CD14-positive monocyte (primary cell): ENCODE measurements around the gene RELT. TPM values are rescaled to one million over a fixed set of nuclear protein-coding genes. Genes with fewer than 3 reads are reported as not detected.

ENCODE experiments used
- DNase-seq, 3 donors: peaks; one replicate each; pipeline ENCODE4 v3.0.0-alpha.2; 2011 to 2022
- H2AFZ ChIP-seq: 2 replicates; pipeline ENCODE4 v1.6.0; 2012; ENCODE audit warnings: mild to moderate bottlenecking, low read depth, low read length, inconsistent platforms; ENCODE audit not compliant: insufficient read depth, poor library complexity, severe bottlenecking
- H3K27ac ChIP-seq, 2 donors: 1 replicate in 1 of 2; 2 replicates in 1 of 2; pipeline ENCODE4 v1.5.1; 2012 to 2013; ENCODE audit warnings: low read length in 2 of 2, control low read depth in 1 of 2, inconsistent platforms in 1 of 2, low read depth in 1 of 2, mild to moderate bottlenecking in 1 of 2
- H3K27me3 ChIP-seq, 2 donors: one replicate each; pipeline versions ENCODE4 v1.6.0 to v1.6.1; 2011 to 2013; ENCODE audit warnings: low read length in 2 of 2; ENCODE audit not compliant: control insufficient read depth in 2 of 2, insufficient read depth in 2 of 2
- H3K36me3 ChIP-seq, 2 donors: replicated peaks in 1 of 2; 1 replicate in 1 of 2; 2 replicates in 1 of 2; pipeline versions ENCODE4 v1.5.1 to v1.6.1; 2012 to 2013; ENCODE audit warnings: low read length in 2 of 2, control low read depth in 1 of 2, inconsistent platforms in 1 of 2, mild to moderate bottlenecking in 1 of 2; ENCODE audit not compliant: insufficient read depth in 2 of 2, control insufficient read depth in 1 of 2
- H3K4me1 ChIP-seq, 2 donors: 1 replicate in 1 of 2; 2 replicates in 1 of 2; pipeline versions ENCODE4 v1.5.1 to v1.6.1; 2012 to 2013; ENCODE audit warnings: low read length in 2 of 2, control low read depth in 1 of 2, inconsistent platforms in 1 of 2, mild to moderate bottlenecking in 1 of 2, moderate library complexity in 1 of 2; ENCODE audit not compliant: insufficient read depth in 2 of 2, control insufficient read depth in 1 of 2
- H3K4me2 ChIP-seq: replicated peaks from 2 replicates; pipeline ENCODE3; 2012; ENCODE audit warnings: low read length, moderate library complexity, mild to moderate bottlenecking; ENCODE audit not compliant: poor library complexity, severe bottlenecking; ENCODE audit errors: extremely low read depth
- H3K4me3 ChIP-seq, 3 experiments: fragments of 200-600 bp in 1 of 3; sonication (generic) in 1 of 3; replicated peaks in 1 of 3; 1 replicate in 2 of 3; 2 replicates in 1 of 3; pipeline ENCODE4 v1.5.1; 2011 to 2013; ENCODE audit warnings: low read length in 3 of 3, mild to moderate bottlenecking in 3 of 3, control low read depth in 2 of 3, low read depth in 2 of 3, inconsistent platforms in 1 of 3, moderate library complexity in 1 of 3
- H3K79me2 ChIP-seq: 2 replicates; pipeline ENCODE4 v1.6.0; 2012; ENCODE audit warnings: mild to moderate bottlenecking, control low read depth, inconsistent platforms, low read length, moderate library complexity; ENCODE audit not compliant: insufficient read depth
- H3K9ac ChIP-seq: 2 replicates; pipeline ENCODE4 v1.6.0; 2017; ENCODE audit warnings: low read length, mild to moderate bottlenecking; ENCODE audit not compliant: insufficient read depth, poor library complexity, severe bottlenecking
- H3K9me3 ChIP-seq, 2 donors: replicated peaks in 1 of 2; 1 replicate in 1 of 2; 2 replicates in 1 of 2; pipeline versions ENCODE4 v1.5.1 to v1.6.1; 2012 to 2013; ENCODE audit warnings: low read length in 2 of 2, control low read depth in 1 of 2; ENCODE audit not compliant: control insufficient read depth in 1 of 2, insufficient read depth in 1 of 2
- H4K20me1 ChIP-seq: 2 replicates; pipeline ENCODE4 v1.6.0; 2012; ENCODE audit warnings: mild to moderate bottlenecking, low read length, control low read depth, moderate library complexity; ENCODE audit not compliant: insufficient read depth
- H3K27ac Mint-ChIP-seq, 7 donors: one replicate each; pipeline ENCODE4 v1.8.0; 2020; ENCODE audit warnings: mild to moderate bottlenecking in 7 of 7, mixed read lengths in 7 of 7, moderate library complexity in 6 of 7, inconsistent platforms in 2 of 7
- H3K27me3 Mint-ChIP-seq, 3 donors: one replicate each; pipeline ENCODE4 v1.8.0; 2021 to 2022; ENCODE audit warnings: low read depth in 3 of 3, mild to moderate bottlenecking in 3 of 3, mixed read lengths in 3 of 3, moderate library complexity in 3 of 3, inconsistent platforms in 1 of 3
- H3K36me3 Mint-ChIP-seq, 2 donors: one replicate each; pipeline ENCODE4 v1.8.0; 2020; ENCODE audit warnings: mixed read lengths in 2 of 2, inconsistent platforms in 1 of 2, mild to moderate bottlenecking in 1 of 2
- H3K4me1 Mint-ChIP-seq: one replicate; pipeline ENCODE4 v1.8.0; 2020; ENCODE audit warnings: mild to moderate bottlenecking, mixed read lengths
- H3K4me3 Mint-ChIP-seq, 2 donors: one replicate each; pipeline ENCODE4 v1.8.0; 2020; ENCODE audit warnings: mild to moderate bottlenecking in 2 of 2, mixed read lengths in 2 of 2, moderate library complexity in 1 of 2
- H3K9me3 Mint-ChIP-seq, 7 donors: one replicate each; pipeline ENCODE4 v1.8.0; 2020 to 2022; ENCODE audit warnings: mixed read lengths in 7 of 7, mild to moderate bottlenecking in 6 of 7, moderate library complexity in 6 of 7, inconsistent platforms in 2 of 7
- WGBS: methylation state at CpG from one replicate; pipeline ENCODE4 v1.1.5; 2013; ENCODE audit warnings: missing lambda C conversion rate; ENCODE audit not compliant: insufficient coverage; 5-methylcytosine and 5-hydroxymethylcytosine counted together
- intact Hi-C, 2 donors: fragments of 100-400 bp; cut with micrococcal nuclease; formaldehyde crosslinking; loops; one replicate each; pipeline versions ENCODE4 v1.15.0 to v1.15.1; 2023
- polyA plus RNA-seq, 3 donors: library from polyadenylated mRNA; depleted of rRNA in 1 of 3; unstranded in 2 of 3; stranded (reverse) in 1 of 3; fragments of 300-500 nt in 2 of 3; fragments of >200 nt in 1 of 3; fragmentation: Illumina TruSeq in 2 of 3; gene quantifications; 1 replicate in 2 of 3; 2 replicates in 1 of 3; pipeline ENCODE4 v1.2.3, GENCODE V29; 2012 to 2021
- TF ChIP-seq, protein P1 (sequence below): fragments of 200-600 bp; IDR thresholded peaks from one replicate; pipeline ENCODE4 v1.8.0; 2022; ENCODE audit warnings: antibody characterized with exemption, mild to moderate bottlenecking

The RELT gene
- polyA plus RNA-seq, 3 donors: 16.4 to 265 (median 27.3) TPM

DNA sequence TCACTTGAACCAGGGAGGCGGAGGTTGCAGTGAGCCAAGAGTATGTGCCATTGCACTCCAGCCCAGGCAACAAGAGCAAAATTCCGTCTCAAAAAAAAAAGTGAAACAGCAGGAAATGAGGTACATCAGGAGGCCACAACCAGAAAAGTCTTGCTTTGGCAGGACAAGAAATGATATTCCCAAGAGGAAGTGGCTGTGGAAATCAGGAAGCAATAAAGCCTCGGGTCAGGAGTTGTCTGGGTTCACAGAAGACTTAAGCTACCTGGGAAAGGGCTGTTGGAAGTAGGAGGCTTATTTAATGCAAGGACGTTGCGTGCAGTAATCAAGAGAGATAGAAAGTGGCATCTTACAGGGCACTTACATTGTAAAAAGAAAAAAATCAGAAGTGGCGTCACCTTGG lies 9.2 kb upstream of the RELT start:
- Histone ChIP-seq H3K4me1 (peaks cover 14 to 15% of the 10 kb centered on the region in 2 donors), H3K27ac (no peak overlapping the region), H3K9ac (no peak overlapping the region), H4K20me1 (no peaks in the 10 kb centered on the region), H3K4me2 (no peak overlapping the region), H2AFZ (no peak overlapping the region), H3K79me2 (no peaks in the 10 kb centered on the region), H3K9me3 (no peaks in the 10 kb centered on the region), H3K36me3 (no peaks in the 10 kb centered on the region), H3K4me3 (no peak overlapping the region), H3K27me3 (no peaks in the 10 kb centered on the region)
- Mint-ChIP-seq H3K36me3 (no peaks in the 10 kb centered on the region), H3K27ac (peak overlapping the region in 3 of 7 donors; percentile 40 to 73 (median 54)), H3K4me1 (peaks cover 19% of the 10 kb centered on the region), H3K27me3 (peaks cover 1 to 3% (median 3%) of the 10 kb centered on the region in 3 donors), H3K9me3 (no peaks in the 10 kb centered on the region), H3K4me3 (no peak overlapping the region)
- DNase-seq: no peak
- TF ChIP-seq, protein P1, sequence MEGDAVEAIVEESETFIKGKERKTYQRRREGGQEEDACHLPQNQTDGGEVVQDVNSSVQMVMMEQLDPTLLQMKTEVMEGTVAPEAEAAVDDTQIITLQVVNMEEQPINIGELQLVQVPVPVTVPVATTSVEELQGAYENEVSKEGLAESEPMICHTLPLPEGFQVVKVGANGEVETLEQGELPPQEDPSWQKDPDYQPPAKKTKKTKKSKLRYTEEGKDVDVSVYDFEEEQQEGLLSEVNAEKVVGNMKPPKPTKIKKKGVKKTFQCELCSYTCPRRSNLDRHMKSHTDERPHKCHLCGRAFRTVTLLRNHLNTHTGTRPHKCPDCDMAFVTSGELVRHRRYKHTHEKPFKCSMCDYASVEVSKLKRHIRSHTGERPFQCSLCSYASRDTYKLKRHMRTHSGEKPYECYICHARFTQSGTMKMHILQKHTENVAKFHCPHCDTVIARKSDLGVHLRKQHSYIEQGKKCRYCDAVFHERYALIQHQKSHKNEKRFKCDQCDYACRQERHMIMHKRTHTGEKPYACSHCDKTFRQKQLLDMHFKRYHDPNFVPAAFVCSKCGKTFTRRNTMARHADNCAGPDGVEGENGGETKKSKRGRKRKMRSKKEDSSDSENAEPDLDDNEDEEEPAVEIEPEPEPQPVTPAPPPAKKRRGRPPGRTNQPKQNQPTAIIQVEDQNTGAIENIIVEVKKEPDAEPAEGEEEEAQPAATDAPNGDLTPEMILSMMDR: no peak
- intact Hi-C loops: no loop called here
- WGBS: 63% methylated on average over 5 of the region's 6 CpGs

DNA sequence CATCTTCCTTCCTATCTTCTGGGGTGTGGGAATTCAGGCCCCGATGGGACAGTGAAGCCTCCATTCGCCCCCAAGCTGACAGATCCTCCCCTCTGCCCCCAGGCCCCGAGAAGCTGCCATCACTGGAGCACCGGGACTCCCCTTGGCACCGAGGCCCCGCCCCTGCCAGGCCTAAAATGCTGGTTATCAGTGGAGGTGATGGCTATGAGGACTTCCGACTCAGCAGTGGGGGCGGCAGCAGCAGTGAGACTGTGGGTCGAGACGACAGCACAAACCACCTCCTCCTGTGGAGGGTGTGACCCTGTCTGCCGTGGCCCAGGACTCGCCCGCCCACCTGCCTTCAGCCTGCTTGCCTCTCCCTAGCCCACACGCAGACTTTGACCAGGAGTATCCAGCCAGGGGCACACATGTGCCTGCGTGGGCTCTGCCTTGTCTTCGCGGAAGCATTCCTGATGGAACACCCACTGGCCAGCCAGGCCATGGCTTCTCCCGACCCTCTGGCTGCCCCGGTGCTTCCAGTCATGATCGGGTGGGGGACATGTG lies 8.6 kb upstream of the RELT start:
- Histone ChIP-seq H3K27me3 (no peaks in the 10 kb centered on the region), H3K27ac (no peak overlapping the region), H3K4me2 (no peak overlapping the region), H3K36me3 (no peaks in the 10 kb centered on the region), H3K4me3 (no peak overlapping the region), H3K9ac (no peak overlapping the region), H4K20me1 (no peaks in the 10 kb centered on the region), H2AFZ (no peak overlapping the region), H3K9me3 (no peaks in the 10 kb centered on the region), H3K79me2 (no peaks in the 10 kb centered on the region), H3K4me1 (peaks cover 20 to 21% of the 10 kb centered on the region in 2 donors)
- TF ChIP-seq, protein P1: no peak
- intact Hi-C loops: no loop called here
- H3K9me3 Mint-ChIP-seq: no peaks in the 10 kb centered on the region
- no peaks in the 10 kb centered on the region for H3K36me3 Mint-ChIP-seq
- H3K27ac Mint-ChIP-seq: peak overlapping the region in 2 of 7 donors; percentile 30 to 50
- no peak overlapping the region for H3K4me3 Mint-ChIP-seq
- no peak for DNase-seq
- 95% methylated on average over 15 of the region's 20 CpGs for WGBS
- peaks cover 25% of the 10 kb centered on the region for H3K4me1 Mint-ChIP-seq
- H3K27me3 Mint-ChIP-seq: peaks cover 1 to 5% (median 2%) of the 10 kb centered on the region in 3 donors
